ENCODE results near the gene AKR1C1.
"Not testable (repeated sequence)": the region's sequence is repeated elsewhere in the genome, so short reads cannot be mapped to it uniquely, and the experiment has no call there.

AKR1C1 gene

DNA sequence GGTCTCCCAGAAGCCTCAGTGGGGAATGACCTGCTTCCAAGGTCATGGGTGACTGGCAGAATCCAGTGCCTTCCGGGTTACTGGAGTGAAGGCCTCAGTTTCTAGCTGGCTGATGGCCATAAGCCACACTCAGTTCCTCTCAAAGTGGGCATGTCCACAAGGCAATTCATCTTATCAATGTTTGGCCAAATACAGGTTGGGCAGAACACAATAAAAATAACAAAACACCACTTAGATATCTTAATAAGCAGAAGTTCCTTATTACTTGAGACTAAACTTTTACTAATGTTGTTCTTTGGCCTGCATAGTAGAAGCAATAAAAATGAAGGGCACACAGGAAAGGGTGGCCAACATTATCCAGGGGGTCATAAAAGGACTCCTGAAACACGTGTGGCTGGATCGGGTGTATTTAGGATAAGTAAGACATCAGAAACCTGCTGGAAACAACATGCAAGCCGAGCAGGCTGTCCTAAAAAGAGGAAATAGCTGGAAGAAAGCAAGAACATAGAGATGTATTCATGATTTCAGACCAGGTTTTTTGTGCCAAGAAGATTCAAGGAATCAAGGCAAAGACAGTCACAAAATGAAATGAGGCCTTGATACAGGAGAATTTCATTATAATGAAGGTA lies 60.1 kb downstream of the AKR1C1 start:
- POLR2A ChIA-PET, result no interaction called here

DNA sequence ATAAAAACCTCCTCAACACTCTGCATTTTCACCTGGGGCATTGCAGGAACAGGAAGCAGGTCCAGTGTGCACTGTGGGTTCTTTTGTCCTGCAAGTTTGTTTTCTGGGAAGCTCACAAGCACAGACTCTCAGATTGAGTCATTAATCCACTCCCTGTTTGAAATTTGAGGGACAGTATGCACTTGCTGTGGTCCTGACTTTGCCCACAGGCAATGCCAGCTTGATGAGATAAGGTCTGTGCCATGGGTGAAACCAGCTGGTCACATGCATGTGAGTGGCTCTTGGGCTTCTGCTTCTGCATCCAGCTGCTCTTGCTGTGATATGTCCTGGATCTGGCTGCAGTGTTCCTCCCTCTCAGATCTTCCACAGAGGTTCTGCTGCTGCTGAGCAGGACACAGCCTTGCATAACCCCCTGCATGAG lies 62.3 kb downstream of the AKR1C1 start:
- H3K4me3 ChIP-seq (ENCODE audit: low read depth, low read length); CTCF ChIA-PET; DNase-seq (ENCODE audit: low read depth, low spot score): not testable (repeated sequence)
- POLR2A ChIA-PET, result interaction anchor here (0.6 kb wide), 1 partner anchor 350 kb away, joined by 3 read pairs; no protein-coding TSS in a partner anchor

More for the DNA sequence above, 60.1 kb downstream of the AKR1C1 start:
- TF ChIP-seq, protein P1, sequence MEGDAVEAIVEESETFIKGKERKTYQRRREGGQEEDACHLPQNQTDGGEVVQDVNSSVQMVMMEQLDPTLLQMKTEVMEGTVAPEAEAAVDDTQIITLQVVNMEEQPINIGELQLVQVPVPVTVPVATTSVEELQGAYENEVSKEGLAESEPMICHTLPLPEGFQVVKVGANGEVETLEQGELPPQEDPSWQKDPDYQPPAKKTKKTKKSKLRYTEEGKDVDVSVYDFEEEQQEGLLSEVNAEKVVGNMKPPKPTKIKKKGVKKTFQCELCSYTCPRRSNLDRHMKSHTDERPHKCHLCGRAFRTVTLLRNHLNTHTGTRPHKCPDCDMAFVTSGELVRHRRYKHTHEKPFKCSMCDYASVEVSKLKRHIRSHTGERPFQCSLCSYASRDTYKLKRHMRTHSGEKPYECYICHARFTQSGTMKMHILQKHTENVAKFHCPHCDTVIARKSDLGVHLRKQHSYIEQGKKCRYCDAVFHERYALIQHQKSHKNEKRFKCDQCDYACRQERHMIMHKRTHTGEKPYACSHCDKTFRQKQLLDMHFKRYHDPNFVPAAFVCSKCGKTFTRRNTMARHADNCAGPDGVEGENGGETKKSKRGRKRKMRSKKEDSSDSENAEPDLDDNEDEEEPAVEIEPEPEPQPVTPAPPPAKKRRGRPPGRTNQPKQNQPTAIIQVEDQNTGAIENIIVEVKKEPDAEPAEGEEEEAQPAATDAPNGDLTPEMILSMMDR (IDR thresholded peaks at IDR 0.05; ENCODE audit: insufficient read depth, low read length, missing control alignments), result no peak
- CTCF ChIA-PET, result interaction anchor here (1.2 to 2.1 kb wide), 2 partner anchors 173 to 174 kb away, joined by 3 to 6 read pairs; no protein-coding TSS in a partner anchor
- no peak for DNase-seq (ENCODE audit: low read depth, low spot score)
- no peak overlapping the region for H3K4me3 ChIP-seq (ENCODE audit: low read depth, low read length)

DNA sequence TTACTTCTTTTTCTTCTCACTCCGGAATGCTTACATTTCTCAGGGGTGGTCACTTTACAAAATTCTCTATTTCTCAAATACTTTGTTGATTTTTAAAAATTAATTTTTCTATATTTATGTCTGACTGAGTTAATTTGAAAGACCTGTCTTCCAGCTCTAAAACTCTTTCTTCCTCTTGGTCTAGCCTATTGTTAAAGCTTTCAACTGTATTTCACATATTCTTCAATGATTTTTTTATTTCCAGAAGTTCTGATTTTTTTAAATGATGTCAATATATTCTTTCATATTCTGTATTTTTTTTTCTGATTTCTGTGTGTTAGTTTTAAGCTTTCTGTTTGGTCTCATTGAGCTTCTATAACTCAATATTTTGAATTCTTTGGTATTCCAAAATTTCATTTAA lies 67.8 kb downstream of the AKR1C1 start:
- CTCF ChIA-PET, result no interaction called here
- TF ChIP-seq, protein P1 (IDR thresholded peaks at IDR 0.05; ENCODE audit: insufficient read depth, low read length, missing control alignments), result no peak
- no peak for DNase-seq (ENCODE audit: low read depth, low spot score)
- no peak overlapping the region for H3K4me3 ChIP-seq (ENCODE audit: low read depth, low read length)
- POLR2A ChIA-PET, result no interaction called here

DNA sequence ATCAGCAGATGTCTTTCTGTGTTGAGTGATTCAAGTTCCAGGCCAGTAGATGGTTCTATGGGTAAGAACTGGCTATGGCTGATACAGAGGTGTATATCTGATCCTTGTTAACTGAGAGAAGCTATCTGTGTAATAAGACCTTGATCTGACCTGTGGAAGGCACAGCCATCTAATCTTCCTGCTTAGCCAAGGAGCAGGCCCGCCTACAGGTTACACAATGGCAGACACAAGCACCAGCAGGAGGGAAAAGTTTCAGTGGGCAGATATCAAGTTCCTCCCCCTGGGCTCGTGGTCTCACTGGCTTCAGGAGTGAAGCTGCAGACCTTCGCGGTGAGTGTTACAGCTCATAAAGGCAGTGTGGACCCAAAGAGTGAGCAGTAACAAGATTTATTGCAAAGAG lies 68.4 kb downstream of the AKR1C1 start:
- H3K4me3 ChIP-seq (ENCODE audit: low read depth, low read length); CTCF ChIA-PET; POLR2A ChIA-PET; DNase-seq (ENCODE audit: low read depth, low spot score): not testable (repeated sequence)

DNA sequence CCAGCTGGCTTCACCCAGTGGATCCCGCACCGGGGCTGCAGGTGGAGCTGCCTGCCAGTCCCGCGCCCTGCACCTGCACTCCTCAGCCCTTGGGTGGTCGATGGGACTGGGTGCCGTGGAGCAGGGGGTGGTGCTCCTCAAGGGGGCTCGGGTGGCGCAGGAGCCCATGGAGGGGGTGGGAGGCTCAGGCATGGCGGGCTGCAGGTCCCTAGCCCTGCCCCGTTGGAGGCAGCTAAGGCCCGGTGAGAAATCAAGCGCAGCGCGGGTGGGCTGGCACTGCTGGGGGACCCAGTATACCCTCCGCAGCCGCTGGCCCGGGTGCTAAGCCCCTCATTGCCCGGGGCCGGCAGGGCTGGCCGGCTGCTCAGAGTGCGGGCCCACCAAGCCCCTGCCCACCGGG lies 69.2 kb downstream of the AKR1C1 start:
- CTCF ChIA-PET; DNase-seq (ENCODE audit: low read depth, low spot score); H3K4me3 ChIP-seq (ENCODE audit: low read depth, low read length); POLR2A ChIA-PET: not testable (repeated sequence)

Measured in AG04449 (cell line).